SKM-1 (cell line): ENCODE data around the gene RAB7B.
"Not testable (repeated sequence)": the region's sequence is repeated elsewhere in the genome, so short reads cannot be mapped to it uniquely, and the experiment has no call there.

Experiments
- DNase-seq: peaks from one replicate; lab custom pipeline; 2025; ENCODE audit not compliant: unreplicated experiment; lab: John Stamatoyannopoulos, UW

The RAB7B gene, protein sequence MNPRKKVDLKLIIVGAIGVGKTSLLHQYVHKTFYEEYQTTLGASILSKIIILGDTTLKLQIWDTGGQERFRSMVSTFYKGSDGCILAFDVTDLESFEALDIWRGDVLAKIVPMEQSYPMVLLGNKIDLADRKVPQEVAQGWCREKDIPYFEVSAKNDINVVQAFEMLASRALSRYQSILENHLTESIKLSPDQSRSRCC

DNA sequence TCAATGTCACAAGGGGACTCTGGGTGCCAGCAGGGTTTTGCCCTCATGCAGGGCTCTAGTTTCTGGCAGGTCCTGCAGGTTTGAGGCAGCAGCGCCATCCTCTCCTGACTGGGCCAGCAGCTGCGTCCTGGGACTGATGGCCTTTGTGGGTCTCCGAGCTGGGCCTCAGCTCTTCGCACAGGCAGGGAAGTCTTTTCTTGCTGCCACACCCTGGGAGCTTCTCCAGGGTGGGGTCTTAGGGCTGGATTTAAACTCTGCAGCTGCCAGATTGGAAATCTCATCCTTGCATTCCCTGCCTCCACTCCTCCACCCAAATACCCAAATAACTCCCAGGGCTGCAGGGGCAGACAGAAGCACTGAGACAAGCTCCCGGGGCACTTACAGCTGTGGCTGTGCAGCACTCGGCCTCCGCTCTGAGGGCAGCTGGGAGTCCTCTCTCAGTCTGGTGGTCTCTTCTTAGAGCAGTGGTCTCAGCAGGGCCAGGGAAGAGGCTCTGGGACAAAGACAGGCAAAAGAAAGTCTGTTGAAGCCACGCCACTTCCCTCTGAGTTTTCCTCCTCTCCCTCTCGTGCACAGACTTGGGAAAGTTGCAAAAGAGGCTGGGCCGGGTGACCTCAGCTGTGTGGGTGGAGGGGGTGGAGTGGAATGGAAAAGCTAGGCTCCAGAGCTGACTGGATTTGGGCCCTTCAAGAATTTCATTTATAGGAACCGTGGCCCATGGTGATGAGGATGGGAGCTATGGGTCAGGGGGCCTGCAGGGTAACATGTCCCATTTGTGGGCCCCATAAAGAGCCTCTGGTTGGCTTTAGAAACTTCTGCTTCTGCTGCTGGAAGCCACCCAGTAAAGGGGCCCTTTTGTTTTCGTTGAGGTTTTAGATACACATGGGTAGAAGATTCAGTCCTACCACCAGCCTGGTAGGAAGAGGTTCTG lies at the start of gene RAB7B:
RAB7B (minus strand) TSS at position 525 of the 931 bp plus-strand sequence. CDS start 9,260 bp downstream, outside the sequence.
- DNase-seq = peak; percentile 83

DNA sequence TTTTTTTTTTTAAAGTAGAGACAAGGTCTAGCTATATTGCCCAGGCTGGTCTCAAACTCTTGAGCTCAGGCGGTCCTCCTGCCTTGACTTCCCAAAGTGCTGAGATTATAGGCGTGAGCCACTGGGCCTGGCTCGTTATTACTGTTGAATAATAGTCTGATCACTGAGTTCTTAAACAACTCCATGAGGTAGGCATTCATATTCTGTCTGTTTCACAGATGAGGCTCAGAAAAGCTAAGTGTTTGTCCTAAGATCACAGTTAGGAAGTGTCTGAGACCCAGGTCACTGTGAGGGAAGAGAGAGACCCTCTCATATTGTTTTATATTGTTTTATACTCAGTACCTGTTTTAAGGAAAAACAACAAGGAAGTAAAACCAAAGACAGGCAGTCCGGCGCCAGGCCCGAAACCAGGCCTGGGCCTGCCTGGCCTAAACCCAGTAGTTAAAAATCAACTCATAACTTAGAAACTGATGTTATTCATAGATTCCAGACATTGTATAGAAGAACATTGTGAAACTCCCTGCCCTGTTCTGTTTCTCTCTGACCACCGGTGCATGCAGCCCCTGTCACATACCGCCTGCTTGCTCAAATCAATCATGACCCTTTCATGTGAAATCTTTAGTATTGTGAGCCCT lies 49.2 kb upstream of the RAB7B start:
- not testable (repeated sequence) for DNase-seq

DNA sequence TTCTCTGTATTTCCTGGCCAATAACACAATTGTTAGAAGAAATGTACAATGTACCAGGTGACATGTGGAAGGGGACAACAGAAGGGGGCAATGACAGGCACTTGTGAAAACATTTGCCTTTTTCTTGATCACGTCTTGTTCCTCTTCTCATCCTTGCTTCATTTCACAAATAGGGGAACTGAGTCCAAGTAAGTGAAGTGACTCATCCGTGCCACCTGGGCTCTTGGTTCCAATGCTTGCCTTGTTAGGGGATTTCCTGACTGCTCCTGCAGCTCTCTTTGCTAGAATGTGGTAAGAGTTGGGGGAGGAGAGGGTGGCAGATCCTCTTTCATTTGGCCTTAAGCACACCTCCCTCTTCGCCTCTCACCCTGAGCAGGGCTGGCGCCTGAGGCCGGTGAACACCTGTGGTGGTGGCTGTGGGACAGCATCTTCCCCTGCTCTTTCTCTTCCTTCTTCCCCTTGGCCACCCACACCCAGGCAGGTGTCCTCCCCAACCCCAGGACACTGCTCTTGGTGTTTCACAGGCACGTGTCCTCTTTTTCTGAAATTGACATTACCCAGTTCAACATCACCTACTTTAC lies 47.5 kb upstream of the RAB7B start:
- DNase-seq = peak; percentile 100

DNA sequence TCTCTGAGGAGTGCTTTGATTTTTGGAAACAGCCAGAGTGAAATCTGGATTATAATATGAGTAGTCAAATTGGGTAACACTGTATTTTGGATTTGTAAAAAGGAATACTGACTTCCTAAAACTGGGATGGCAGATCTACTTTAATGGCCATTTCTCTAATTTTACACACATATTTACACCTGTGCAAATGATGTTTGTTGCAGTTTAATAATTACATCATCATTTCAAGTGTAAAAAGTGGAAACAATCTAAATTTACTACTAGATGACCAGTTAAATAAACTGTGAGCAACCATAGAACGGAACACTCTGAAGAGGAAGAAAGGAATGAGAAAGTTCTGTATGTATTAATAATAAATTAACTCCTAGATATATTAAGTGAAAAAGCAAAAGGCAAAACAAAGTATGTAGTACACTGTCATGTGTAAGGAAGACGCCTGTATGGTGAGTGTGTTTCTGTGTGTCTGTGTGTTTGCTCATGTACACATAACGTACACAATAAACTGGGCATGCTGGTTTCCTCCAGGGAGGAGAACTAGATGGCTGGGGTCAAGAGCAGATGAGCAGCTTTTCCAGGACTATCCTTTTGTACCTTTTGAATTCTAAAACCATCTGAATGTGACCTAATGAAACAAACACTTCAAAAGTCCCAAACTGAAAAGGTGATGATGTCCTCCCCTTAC lies 46.9 kb upstream of the RAB7B start:
- DNase-seq = no peak

DNA sequence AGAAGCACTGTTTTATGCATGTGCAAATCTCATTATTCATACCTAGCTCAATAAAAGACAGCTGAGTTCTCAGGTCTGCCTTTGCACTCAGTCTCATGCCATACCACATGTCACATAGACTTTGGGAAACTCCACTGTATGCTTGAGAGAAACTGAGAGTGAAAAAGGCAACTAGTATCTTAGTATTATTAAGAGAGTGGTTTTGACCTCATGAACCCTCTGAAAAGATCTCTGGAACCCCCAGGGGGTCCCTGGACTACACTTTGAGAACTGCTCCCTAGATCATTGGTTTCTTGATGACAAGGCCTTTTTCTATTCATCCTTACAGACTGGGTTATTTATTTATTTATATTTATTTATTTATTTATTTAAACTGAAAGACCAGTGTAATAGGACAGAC lies 46.1 kb upstream of the RAB7B start:
- DNase-seq = no peak

DNA sequence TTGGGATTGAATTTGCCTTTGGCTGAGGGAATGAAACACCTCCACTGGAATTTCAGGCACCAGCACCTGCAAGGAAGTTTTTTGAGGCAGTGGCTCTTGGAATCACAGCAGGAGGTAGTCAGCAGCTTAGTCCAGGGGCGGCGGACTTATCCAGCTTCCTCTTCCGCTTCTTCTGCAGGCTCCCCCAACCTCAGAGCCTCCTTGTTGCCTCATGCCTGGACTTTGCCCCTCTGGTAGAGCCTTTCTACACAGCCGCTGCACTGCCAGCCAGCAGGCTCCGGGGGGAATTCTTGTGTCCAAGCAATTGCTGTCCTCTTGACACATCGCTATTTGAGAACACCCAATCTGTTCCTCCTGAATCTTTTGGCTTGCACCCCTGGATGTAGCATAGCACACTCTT lies 45.4 kb upstream of the RAB7B start:
- DNase-seq = peak; percentile 72

DNA sequence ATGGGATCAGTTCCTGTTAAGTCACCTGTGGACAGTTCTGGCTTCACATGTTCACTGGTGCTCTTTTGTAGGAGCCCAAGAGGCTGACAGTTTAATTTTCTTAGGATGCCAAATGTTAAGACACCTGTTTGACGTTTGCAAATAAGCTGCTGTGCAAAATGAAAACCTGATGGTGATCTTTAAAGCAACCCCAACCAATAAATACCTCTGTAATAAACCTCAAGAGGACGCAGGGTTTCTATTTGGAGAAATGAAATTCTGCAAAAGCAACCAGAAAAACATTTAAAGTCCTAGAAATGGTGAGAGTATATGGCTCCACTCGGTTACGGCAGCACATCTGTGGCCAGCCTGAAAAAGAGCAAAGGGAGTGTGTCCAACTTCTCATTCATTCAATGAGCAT lies 44.1 kb upstream of the RAB7B start:
- no peak for DNase-seq

DNA sequence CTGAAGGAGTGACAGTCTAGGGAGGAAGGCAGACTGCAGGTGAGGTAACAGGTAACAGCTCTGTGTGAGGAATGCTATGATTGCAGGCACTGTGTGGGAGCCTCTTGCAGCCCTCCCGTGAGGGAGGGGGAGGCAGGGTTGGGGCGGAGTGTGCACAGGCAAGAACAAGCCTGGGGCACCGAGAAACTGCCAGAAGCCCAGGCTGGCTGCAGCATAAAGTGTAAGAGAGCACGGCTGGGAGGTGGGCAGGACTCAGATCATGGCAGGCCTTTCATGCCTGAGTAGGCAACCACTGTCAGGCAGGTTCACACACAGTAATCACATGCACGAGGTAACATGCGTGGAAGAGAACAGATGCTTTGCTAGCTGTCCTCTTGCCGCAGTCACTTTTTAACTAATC lies 38.4 kb upstream of the RAB7B start:
- no peak for DNase-seq

DNA sequence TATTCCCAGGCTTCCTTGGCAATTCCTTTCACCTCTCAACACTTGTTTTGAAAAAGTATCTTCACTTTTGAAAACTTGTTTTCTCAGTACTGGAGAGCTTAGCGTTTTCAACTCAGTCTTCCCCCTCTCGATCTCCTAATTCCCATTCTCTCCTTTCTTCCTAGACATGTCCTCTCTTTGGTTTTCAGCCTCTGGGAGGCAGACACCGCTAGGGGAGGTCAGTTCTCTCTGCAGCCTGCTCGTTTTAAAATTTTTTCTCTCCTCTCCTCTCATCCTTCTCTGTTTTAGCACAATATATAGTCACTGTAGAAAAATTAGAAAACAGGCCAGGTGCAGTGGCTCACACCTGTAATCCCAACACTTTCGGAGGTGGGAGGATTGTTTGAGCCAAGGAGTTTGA lies 37.1 kb upstream of the RAB7B start:
- no peak for DNase-seq

DNA sequence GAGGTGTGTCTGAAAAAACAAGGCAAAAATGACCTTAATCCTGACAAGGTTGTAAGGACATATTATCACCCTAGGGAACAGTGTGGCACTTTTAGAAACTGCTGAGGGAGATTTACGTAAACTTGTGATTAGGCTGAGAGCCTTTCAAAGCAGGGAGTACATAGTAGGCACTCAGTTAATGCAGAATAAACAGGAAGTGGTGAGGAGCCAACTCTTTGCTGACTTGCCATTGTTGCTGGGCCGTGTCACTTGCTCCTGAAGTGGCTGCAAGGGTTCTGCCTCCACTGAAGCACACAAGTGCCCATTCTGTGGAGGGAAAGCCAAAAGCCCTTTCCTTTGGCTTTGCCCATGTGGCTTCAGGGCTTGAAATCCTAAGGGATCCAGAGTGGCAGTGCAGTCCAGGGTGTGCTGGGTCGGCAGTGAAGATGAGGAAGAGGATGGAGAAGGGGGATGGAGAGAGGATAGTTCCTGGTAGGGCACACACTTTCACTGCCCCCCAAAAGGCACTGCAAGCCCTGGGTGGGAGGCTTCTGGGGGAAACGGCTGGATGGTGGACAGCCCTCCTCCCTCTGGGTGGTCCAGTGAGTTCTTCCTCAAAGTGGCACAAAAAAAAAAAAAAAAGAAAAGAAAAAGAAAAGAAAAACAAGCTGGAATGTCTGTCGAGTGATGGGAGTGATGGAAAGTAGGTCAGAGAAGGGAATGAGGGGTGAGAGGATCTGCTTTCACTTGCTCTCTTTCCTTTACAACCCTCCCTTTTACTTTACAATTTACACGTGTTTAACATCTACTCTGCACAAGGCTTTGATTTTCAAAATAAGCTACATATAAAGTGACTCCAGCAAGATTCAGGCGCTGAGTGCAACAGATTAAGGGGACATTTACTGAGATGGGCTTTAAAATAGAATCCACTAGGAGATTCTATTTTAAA lies 36.1 kb upstream of the RAB7B start:
- DNase-seq = no peak

DNA sequence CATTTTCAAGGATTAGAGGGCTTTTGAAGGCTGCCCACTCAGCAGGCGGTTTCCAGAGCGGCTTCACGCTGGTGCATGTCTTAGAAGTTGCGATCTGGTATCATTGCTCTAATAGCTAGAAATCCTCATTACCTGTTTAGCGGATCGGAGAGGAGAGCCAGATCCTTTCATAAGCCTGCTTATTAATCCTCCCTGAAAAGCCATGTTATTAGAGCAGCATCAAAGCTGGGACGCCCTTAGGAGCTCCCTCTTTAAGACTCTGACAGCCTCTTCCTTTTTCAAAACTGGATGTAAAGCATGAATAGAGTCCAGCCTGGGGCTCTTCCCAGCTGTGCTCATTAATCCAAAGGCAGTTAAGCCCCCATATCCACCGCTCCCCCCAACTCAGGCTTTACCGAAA lies 34.4 kb upstream of the RAB7B start:
- DNase-seq = no peak

DNA sequence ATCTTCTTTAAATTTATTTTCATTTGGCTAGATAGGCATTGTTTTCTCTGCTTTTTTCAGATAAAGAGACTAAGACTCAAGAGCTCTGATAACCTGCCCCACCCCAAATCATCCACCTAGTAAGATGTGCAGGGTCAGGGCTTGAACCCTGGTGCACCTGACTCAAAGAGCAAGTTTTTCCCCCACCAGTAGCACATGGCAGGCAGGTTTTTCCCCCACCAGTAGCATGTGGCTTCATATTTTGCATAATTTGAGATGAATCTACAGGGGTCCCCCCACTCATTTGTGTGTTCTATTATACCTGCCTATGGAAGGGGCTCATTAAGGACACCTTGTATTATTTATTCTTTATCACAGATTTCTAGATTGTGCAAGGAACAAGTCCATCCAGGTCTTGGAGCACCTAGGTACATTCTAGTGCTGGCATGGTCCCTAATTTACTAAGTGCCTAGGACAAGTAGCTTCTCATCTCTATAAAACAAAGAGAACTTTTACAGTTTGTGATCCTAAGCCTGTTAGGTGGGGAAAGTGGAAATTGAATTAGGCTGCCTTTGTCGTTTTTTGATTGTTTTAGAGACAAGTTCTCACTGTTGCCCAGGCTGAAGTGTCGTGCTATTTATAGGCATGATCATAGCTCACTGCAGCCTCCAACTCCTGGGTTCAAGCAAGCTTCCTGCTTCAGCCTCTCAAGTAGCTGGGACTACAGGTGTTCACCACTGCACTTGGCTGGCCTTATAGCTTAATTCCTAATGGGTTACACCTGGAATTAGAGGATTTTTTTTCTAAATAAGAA lies 33.7 kb upstream of the RAB7B start:
- DNase-seq = no peak

DNA sequence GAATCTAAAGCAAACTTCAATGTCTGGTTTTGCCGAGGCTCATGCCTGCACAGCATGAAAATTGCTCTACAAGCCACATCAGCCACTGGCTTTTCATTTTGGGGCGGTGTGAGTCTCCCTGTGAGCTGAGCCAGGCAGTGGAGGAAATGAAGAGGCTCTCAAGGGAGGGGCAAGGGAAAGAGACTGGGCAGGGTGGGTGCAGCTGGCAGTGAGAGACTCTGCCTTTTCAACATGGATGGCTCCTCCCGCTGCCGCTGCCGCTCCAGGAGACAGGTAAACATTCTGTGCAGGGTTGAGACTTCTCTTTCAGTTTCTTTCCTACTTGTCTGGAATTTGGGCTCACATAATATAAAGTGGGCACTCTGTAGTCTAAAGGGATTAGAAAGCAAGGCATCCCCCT lies 31.8 kb upstream of the RAB7B start:
- no peak for DNase-seq

DNA sequence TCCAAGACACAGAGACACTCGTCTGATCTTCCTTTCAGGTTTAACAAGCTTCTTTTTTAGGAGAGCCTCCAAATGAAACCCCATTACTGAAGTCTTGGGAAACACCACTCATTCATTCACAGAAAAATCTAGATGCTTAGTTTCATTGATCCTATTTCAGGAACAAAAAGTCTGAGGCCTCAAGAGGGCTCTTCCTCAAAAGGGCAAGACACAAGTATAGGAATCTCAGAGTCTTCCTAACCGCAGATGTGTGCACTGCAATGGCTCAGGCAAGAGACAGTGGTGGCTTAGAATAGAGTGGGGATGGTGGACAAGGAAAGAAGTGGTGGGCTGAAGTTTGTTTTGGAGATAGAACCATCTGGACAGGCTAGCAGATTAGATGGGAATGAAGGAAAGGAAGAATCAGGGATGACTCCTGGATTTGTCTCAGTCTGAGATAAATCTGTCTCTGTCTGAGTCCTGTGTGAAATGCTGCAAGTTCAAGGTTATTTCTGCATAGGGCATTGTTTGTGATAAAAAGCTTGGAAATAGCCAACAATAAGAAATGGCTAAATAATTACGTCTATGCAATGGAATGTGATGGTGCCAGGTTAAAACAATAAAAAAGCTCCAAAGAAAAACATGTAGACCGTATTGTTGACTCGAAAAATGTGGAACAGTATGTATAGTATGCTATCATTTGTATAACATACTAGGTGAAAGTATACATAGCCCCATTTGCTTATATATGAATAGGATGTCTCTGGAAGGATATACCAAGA lies 29.4 kb upstream of the RAB7B start:
- peak; percentile 69 for DNase-seq

DNA sequence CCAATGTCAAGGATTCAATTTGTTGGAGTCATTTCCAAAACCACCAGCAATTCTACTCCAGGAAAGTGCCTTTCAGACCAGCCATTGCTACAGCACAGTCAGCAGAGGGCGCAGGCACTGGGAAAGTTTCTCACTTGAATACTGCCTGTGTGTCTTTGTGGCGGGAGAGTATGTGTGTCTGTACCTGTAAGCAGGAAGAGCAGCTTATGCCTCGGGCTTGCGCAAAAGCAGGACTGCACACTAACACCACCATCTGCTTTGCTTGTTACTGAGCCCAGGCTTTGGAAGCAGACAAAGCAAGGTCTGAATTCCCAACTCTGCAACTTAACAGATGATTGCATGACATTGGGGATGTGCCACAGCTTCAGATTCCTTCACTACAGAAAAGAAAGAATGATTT lies 27.5 kb upstream of the RAB7B start:
- DNase-seq = peak; percentile 98

DNA sequence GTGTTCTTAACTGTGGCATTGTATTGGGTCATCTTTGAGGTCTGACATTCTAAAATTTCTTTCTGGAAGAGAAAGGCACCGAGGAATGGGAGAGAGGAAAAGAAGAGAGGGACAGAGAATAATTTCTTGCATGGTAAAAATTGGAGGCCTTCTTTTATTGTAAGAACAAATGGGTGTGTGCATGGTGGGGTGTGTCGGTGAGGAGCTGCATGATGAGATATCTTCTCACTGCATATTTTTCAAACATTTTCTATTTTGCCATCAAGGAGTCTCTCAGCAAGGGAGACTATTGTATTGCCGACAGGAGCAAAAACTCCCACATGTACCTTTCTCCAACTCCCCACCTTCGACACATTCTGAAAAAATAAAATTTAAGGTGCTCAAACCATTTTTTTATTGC lies 27.0 kb upstream of the RAB7B start:
- DNase-seq = no peak

DNA sequence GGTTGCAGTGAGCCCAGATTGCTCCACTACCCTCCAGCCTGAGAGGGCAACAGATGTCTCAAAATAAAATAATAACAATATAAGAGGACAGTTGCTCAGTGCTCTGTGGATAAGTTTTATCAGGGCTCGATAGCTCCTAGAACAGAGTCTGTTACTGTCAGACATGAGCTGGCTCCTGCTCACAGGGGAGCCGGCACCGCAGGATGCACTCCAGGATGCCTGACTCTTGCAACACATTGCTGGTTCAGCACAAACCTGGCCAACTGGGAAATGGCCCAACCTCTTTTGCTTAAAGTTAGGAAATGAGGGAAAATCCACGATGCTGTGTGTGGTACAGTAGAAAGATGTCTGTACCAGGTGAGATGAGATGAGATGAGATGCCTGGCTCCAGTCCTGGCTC lies 26.3 kb upstream of the RAB7B start:
- DNase-seq = no peak

DNA sequence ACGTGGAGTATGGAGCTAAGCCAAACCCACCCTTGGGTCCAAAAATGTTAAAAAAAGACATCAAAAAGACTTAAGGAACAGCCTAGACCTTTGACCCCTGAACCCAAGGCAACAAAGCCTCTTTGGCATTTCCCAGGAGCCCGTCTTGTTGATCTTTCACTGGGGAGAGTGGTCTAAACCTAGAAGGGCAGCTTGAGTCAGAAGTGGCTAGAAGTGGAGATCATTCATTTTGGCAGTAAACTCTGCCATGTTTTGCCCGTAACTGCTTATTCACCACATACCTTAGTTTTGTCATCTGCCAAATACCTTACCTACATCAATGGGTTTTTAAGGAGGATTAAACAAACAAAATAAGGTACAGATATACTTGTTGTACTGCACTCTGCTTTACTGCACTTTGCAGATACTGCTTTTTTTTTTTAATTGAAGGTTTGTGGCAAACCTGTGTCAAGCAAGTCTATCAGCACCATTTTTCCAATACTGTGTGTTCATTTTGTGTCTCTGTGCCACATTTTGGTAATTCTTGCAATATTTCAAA lies 22.2 kb upstream of the RAB7B start:
- no peak for DNase-seq
